Nucleus accumbens (tissue), 56 donors: ENCODE data around the gene DDIT4.
"Not testable (repeated sequence)": the region's sequence is repeated elsewhere in the genome, so short reads cannot be mapped to it uniquely, and the experiment has no call there.

Experiments used
- DNase-seq, 56 donors: peaks; one replicate each; lab custom pipeline; 2025; lab: John Stamatoyannopoulos, UW

Gene DDIT4

GRCh38 chr10:72265990-72266865 lies 7.5 kb upstream of the DDIT4 start:
- DNase-seq = no peak

GRCh38 chr10:72267381-72267780 lies 6.3 kb upstream of the DDIT4 start:
- DNase-seq = no peak

DNA sequence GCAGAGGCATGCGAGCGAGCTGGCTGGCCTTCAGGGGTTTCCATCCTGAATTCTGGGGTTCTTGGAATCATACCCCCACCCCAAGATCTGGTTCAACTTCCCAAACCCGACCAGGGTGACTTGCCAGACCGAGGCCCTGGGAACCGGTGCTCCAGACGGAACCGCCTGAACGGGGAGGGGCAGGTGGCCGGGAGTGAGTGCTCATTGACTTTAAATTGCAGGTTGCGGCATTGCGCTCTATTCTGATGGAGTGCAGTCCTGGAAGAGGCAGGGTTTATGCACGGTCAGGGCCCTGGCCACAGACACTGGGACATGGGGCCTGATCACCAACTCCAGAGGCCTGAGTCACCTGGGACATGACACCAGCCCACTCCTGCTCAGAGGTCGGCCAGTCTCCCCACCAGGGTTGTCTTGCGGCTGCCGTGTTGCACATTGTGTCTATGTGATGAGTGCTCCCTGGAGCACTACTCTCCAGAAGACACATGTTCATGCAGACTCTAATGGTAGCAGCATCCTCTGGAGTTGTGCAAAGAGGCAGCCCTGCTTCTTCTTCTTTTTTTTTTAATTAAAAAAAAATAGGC lies 5.8 kb upstream of the DDIT4 start:
- DNase-seq = no peak

GRCh38 chr10:72268475-72269200 lies 5.1 kb upstream of the DDIT4 start:
- not testable (repeated sequence) for DNase-seq

- DNase-seq = no peak
Measured at GRCh38 chr10:72270607-72271281, 3.0 kb upstream of the DDIT4 start.

- peak; percentile 34 to 93 (median 85) for DNase-seq
Measured at GRCh38 chr10:72272689-72273409, 875 bp upstream of the DDIT4 start.

GRCh38 chr10:72274213-72274729 lies 547 bp downstream of the DDIT4 start:
- peak in 12 of 56 donors; percentile 39 to 75 (median 64) for DNase-seq

- peak in 47 of 56 donors; percentile 32 to 87 (median 57) for DNase-seq
Measured at GRCh38 chr10:72274730-72275350, 1.1 kb downstream of the DDIT4 start.

GRCh38 chr10:72275351-72276012 lies 1.8 kb downstream of the DDIT4 start:
- DNase-seq = peak in 13 of 56 donors; percentile 22 to 54 (median 41)

DNA sequence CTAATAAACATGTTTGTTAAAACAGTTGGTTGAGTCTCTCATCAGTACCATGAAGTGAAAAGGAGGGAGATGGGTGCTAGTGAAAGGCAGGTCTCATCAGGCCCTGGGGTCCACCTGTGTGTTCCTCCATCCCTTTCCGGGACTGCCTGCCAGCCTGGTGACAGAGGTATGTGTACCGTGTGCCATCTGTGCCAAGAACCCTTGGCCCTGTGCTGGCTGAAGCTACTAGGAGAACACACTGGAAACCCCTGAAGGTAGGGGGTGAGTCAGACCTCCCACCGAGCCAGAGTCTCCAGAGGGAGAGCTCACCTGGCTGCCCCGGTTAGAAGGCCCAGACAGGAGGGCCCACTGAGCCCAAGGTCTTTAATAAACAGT lies 2.3 kb downstream of the DDIT4 start:
- peak in 8 of 56 donors; percentile 20 to 59 (median 32) for DNase-seq

- peak in 1 of 56 donors; percentile 33 for DNase-seq
Measured at GRCh38 chr10:72276421-72277339, 3.0 kb downstream of the DDIT4 start.

- no peak for DNase-seq
Measured at GRCh38 chr10:72277340-72277995, 3.7 kb downstream of the DDIT4 start.

DNA sequence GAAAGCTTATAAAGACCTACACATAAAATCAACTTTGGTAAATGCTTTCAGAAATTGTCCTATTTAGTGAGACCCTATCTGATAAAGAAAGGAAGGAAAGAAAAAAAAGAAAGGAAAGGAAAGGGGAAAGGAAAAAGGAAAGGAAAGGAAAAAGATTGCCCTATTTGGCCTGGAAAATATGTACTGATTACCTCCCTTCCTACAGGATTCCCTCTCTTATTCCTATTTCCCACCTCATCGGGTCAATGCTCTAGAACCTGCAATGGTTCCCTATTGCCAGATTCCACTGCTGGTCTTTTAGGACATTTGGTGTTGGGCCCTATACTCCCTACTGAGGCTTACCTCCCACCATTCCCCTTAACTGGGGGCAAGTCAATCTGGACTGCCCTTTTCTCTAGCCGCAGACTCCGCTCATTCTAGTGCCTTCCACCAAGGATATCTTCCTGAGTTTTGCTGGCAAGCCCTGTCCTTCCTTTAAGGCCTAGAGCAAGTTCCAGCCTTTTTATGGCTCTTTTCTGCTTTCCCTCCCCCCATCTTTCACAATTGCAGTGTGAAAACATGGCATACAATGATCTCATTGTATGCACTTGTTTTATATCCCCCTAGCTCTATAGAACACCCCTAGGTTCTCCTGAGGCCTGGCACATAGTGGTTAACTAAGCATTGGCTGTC lies 4.4 kb downstream of the DDIT4 start:
- no peak for DNase-seq

DNA sequence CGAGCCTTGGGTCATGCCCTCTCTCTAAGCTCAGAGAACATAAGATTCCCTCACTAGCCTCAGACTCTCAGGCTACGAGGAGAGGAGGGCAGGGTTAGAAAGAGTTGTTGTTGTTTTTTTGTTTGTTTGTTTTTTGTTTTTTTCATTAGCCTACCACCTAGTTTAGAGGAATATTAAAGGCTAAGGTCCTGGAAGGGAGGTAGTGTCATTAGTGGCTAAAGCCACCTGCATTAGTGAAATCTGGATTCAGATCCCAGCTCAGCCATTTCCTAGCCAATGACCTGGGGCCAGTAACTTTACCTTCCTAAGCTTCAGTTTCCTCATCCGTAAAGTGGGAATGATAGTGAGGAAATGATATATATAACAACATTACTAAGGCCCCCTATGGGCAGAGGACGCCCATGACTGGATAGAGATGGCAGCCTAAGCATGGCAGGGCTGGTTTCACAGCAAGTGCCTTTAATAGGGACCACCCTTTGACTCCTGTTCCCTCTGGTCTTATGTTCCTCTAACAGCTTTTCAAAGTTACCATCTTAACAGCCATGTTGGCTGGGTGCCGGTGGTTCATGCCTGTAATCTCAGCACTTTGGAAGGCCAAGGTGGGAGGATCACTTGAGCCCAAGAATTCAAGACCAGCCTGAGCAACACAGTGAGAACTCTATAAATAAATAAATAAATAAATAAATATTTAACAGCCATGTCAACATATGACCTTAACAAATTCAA lies 5.1 kb downstream of the DDIT4 start:
- DNase-seq = no peak

GRCh38 chr10:72279587-72279986 lies 5.9 kb downstream of the DDIT4 start:
- DNase-seq = not testable (repeated sequence)

DNA sequence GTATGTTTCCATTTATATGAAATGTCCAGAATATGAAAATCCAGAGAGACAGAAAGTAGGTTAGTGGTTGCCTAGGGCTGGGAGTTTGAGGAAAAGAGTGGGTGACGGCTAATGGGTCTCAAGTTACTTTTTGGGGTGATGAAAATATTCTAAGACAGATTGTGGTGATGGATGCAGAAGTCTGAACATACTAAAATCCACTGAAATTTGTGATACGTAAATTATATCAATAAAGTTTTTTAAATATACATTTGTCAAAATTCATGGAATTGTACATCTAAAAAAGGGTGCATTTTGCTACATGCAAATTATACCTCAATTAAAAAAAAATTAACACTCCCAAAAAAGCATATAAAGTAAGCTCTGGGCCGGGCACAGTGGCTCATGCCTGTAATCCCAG lies 9.4 kb downstream of the DDIT4 start:
- DNase-seq = no peak
